Right lobe of liver (tissue), 6 donors: ENCODE data around the gene UBTD2. TPM values are rescaled to one million over a fixed set of nuclear protein-coding genes. Genes with fewer than 3 reads are reported as not detected.
A peak's percentile ranks its signal among the peaks of the same experiment; 100 is the strongest.
"Not testable (repeated sequence)": the region's sequence is repeated elsewhere in the genome, so short reads cannot be mapped to it uniquely, and the experiment has no call there.

Source experiments
- ATAC-seq, 4 donors: fragments of 200-7000 bp; cut with Tn5 transposase; one replicate each; pipeline ENCODE4 v1.9.1; 2020; ENCODE audit warnings: mild to moderate bottlenecking in 4 of 4, moderate library complexity in 4 of 4
- DNase-seq, 3 donors: peaks; one replicate each; pipeline ENCODE4 v3.0.0-alpha.2; 2020
- H3K27ac ChIP-seq, 3 donors: fragments of 200-600 bp; one replicate each; pipeline ENCODE4 v1.8.0; 2022
- H3K27me3 ChIP-seq, 2 donors: fragments of 200-600 bp; one replicate each; pipeline ENCODE4 v1.8.0; 2022
- H3K36me3 ChIP-seq, 4 donors: fragments of 200-600 bp; sonication (generic) in 1 of 4; one replicate each; pipeline versions ENCODE4 v1.5.1 to v1.8.0; 2017 to 2022; ENCODE audit warnings: control low read depth in 1 of 4
- H3K4me1 ChIP-seq, 4 donors: fragments of 200-600 bp; sonication (generic) in 1 of 4; one replicate each; pipeline versions ENCODE4 v1.5.1 to v1.8.0; 2017 to 2022; ENCODE audit warnings: control low read depth in 1 of 4
- H3K4me3 ChIP-seq, 3 donors: fragments of 200-600 bp; one replicate each; pipeline ENCODE4 v1.8.0; 2022
- H3K9me3 ChIP-seq, 4 donors: fragments of 200-600 bp; sonication (generic) in 1 of 4; one replicate each; pipeline versions ENCODE4 v1.5.1 to v1.8.0; 2017 to 2022; ENCODE audit warnings: control low read depth in 1 of 4
- POLR2A ChIP-seq: fragments of 450-650 bp; IDR thresholded peaks from one replicate; pipeline ENCODE4 v1.6.1; 2017; ENCODE audit warnings: antibody characterized with exemption, mild to moderate bottlenecking
- WGBS: methylation state at CpG from one replicate; pipeline ENCODE4 v1.1.6; 2018; ENCODE audit warnings: low coverage, low lambda C conversion rate; ENCODE audit not compliant: insufficient coverage; ENCODE audit errors: missing lambda C conversion rate; 5-methylcytosine and 5-hydroxymethylcytosine counted together
- intact Hi-C, 2 donors: fragments of 100-400 bp; cut with DNase I; formaldehyde crosslinking; loops; one replicate each; pipeline versions ENCODE4 v1.11.2 to v1.14.1; 2022
- total RNA-seq, 6 experiments: library from RNA; depleted of rRNA in 2 of 6; stranded (reverse); fragments of >200 nt in 2 of 6; fragmentation: NEBNext Ultra II Directional in 3 of 6; extraction: Animal tissue kit (Norgen Biotek cat#: 25700) in 3 of 6; gene quantifications; one replicate each; pipeline versions ENCODE4 v1.1.0 to v1.2.4, GENCODE V29; 2016 to 2023
- TF ChIP-seq, protein P1 (sequence below), 4 donors: fragments of 200-600 bp in 3 of 4; fragments of 450-650 bp in 1 of 4; IDR thresholded peaks; one replicate each; pipeline versions ENCODE4 v1.5.1 to v1.8.0; 2016 to 2022; ENCODE audit warnings: antibody characterized with exemption in 4 of 4, mild to moderate bottlenecking in 2 of 4
- donor health status: DM: no; HTN: yes; CAD: no.
- donor health status: DM: no; HTN: no; CAD: no.
- donor health status: DM: no; HTN: no; CAD: no.
- donor health status: DM: no; HTN: yes; CAD: no.
- donor health status: DM: no; HTN: yes; CAD: no.

The UBTD2 gene
- total RNA-seq, 6 experiments from 2014 or later: 6.7 to 11.7 (median 9.2) TPM

- ATAC-seq (peak in 2 of 4 donors; percentile 44 to 54), DNase-seq (no peak)
- Histone ChIP-seq H3K27me3 (no peaks in the 10 kb centered on the region), H3K36me3 (no peaks in the 10 kb centered on the region), H3K9me3 (no peaks in the 10 kb centered on the region), H3K27ac (no peak overlapping the region), H3K4me3 (no peak overlapping the region), H3K4me1 (peaks cover 0 to 7% (median 0%) of the 10 kb centered on the region in 4 donors)
- WGBS: 48% methylated on average over 2 of the region's 2 CpGs
- TF ChIP-seq, protein P1, sequence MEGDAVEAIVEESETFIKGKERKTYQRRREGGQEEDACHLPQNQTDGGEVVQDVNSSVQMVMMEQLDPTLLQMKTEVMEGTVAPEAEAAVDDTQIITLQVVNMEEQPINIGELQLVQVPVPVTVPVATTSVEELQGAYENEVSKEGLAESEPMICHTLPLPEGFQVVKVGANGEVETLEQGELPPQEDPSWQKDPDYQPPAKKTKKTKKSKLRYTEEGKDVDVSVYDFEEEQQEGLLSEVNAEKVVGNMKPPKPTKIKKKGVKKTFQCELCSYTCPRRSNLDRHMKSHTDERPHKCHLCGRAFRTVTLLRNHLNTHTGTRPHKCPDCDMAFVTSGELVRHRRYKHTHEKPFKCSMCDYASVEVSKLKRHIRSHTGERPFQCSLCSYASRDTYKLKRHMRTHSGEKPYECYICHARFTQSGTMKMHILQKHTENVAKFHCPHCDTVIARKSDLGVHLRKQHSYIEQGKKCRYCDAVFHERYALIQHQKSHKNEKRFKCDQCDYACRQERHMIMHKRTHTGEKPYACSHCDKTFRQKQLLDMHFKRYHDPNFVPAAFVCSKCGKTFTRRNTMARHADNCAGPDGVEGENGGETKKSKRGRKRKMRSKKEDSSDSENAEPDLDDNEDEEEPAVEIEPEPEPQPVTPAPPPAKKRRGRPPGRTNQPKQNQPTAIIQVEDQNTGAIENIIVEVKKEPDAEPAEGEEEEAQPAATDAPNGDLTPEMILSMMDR (IDR thresholded peaks at IDR 0.05): peak in 1 of 4 donors; percentile 2
- no peak for TF ChIP-seq POLR2A
- intact Hi-C loops: no loop called here
Measured at GRCh38 chr5:172293745-172294342, 10.3 kb upstream of the UBTD2 start.

- no peak for TF ChIP-seq POLR2A
- TF ChIP-seq, protein P1 (IDR thresholded peaks at IDR 0.05): peak; percentile 77 to 96 (median 92)
- H3K27ac ChIP-seq: no peak overlapping the region
- DNase-seq (peak; percentile 45 to 78 (median 70)), ATAC-seq (peak; percentile 100)
- H3K4me3 ChIP-seq: no peak overlapping the region
- intact Hi-C loops: no loop called here
- WGBS: 36% methylated on average over 1 of the region's 5 CpGs
- H3K36me3 ChIP-seq: no peaks in the 10 kb centered on the region
- no peaks in the 10 kb centered on the region for H3K27me3 ChIP-seq
- H3K4me1 ChIP-seq: peaks cover 0 to 7% (median 0%) of the 10 kb centered on the region in 4 donors
- H3K9me3 ChIP-seq: no peaks in the 10 kb centered on the region
Measured at GRCh38 chr5:172293054-172293744, 9.6 kb upstream of the UBTD2 start.

GRCh38 chr5:172291837-172292236 lies 8.3 kb upstream of the UBTD2 start:
- H3K27ac ChIP-seq, H3K9me3 ChIP-seq, H3K27me3 ChIP-seq, H3K4me3 ChIP-seq, H3K4me1 ChIP-seq, DNase-seq, ATAC-seq, H3K36me3 ChIP-seq, intact Hi-C loops: not testable (repeated sequence)
- 67% methylated on average over 2 of the region's 5 CpGs for WGBS

GRCh38 chr5:172288465-172288864 lies 4.9 kb upstream of the UBTD2 start:
- DNase-seq (no peak), ATAC-seq (no peak)
- H3K9me3 ChIP-seq: no peaks in the 10 kb centered on the region
- TF ChIP-seq, protein P1 (IDR thresholded peaks at IDR 0.05): no peak
- no peak for TF ChIP-seq POLR2A
- H3K27me3 ChIP-seq: no peaks in the 10 kb centered on the region
- H3K4me1 ChIP-seq: peaks cover 0 to 7% (median 0%) of the 10 kb centered on the region in 4 donors
- H3K4me3 ChIP-seq: no peak overlapping the region
- WGBS: 96% methylated on average over 4 of the region's 4 CpGs
- intact Hi-C loops: no loop called here
- no peaks in the 10 kb centered on the region for H3K36me3 ChIP-seq
- H3K27ac ChIP-seq: no peak overlapping the region

GRCh38 chr5:172287140-172287539 lies 3.6 kb upstream of the UBTD2 start:
- H3K9me3 ChIP-seq, intact Hi-C loops, H3K4me1 ChIP-seq, H3K27ac ChIP-seq, H3K36me3 ChIP-seq, DNase-seq, H3K27me3 ChIP-seq, H3K4me3 ChIP-seq, ATAC-seq: not testable (repeated sequence)
- 50% methylated on average over 2 of the region's 3 CpGs for WGBS
